ENCODE data around the gene STIP1.
"Not testable (repeated sequence)": the region's sequence is repeated elsewhere in the genome, so short reads cannot be mapped to it uniquely, and the experiment has no call there.

STIP1 gene

DNA sequence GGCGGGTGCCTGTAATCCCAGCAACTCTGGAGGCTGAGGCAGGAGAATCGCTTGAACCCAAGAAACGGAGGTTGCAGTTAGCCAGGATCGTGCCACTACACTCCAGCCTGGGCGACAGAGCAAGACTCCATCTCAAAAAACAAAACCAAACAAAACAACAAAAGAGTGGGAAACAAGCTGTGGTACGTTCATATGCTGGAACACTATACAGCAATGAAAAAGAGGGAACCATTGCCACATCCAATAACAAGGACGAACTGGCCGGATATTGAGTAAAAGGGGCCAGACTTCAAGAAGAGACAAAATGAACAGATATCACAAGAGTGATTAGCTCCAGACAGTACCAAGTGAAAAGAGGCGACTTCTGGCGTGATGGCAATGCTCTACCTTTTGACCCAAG, 24.9 kb upstream of the STIP1 start:
- no peak for DNase-seq

GRCh38 chr11:64162769-64163168, 23.2 kb upstream of the STIP1 start:
- not testable (repeated sequence) for DNase-seq

GRCh38 chr11:64163951-64164350, 22.0 kb upstream of the STIP1 start:
- no peak for DNase-seq

GRCh38 chr11:64164392-64165312, 21.3 kb upstream of the STIP1 start:
- no peak for DNase-seq

GRCh38 chr11:64165481-64165841, 20.5 kb upstream of the STIP1 start:
- DNase-seq: peak in 1 of 3 experiments; percentile 70

GRCh38 chr11:64165842-64166635, 19.9 kb upstream of the STIP1 start, which contains the start of gene MACROD1:
TSS of gene MACROD1 (minus strand) at chr11:64166113. CDS start at chr11:64165994, 119 bp downstream.
- DNase-seq: peak; percentile 84 to 97 (median 94)

DNA sequence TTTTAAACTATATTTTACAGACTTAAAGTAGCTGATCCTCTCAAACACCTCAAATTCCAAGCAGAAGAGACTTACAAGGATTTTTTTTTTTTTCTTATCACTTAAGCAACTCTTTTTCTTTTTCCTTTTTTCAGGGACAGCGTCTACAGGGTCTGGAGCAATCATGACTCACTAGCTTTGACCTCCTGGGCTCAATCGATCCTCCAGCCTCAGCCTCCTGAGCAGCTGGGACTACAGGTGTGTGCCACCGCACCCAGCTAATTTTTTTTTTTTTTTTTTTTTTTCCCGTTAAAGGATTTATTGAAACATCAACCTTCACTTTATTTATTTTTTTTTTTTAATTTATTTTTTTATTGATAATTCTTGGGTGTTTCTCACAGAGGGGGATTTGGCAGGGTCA, 15.6 kb upstream of the STIP1 start:
- DNase-seq: no peak

DNA sequence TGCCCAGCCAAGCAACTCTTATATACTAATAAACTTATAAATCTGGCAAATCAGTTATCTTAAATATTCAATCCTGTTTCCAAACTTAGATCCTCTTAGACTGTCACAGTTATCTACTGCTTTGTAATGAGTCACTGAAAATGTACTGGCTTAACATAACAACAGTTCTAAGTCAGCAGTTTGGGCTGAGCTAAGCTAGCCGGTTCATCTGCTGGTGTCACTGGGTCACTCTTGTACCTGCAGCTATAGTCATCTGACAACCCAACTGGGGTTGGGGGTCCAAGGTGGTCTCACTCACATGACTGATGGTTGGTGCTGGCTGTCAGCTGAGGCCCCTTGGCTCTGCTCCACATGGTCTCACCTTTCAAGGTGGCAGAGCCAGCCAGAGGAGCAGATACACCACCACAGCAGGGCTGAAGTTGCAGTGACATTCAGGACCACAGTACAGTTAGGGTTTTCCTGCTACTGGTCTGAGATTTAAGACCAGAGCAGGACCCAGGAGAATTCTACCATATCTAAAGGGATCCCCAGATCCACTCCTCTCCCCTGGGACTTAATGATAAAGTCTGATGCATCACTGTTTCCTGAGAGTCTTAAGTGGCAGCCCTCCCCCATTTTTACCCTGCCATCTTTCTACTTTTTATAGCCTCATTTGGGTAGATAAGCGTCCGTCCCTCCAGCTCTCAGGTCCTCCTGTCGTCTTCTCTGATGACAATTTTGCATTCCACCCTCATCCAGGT, 12.2 kb upstream of the STIP1 start:
- no peak for DNase-seq

DNA sequence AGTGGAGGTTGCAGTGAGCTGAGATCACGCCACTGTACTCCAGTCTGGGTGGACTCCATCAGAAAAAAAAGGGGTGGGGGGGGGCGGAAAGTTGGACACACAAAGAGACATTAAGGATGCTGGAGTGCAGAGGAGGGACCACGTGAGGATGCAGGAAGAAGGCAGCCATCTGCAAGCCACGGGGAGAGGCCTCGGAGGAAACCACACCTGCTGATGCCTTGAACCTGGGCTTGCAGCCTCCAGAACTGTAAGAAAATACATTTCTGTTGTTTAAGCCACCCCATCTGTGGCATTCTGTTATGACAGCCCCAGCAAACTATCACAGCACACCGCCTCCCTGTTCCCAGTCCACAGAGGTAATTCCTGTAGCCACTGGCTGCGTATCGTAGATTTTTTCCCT, 9.2 kb upstream of the STIP1 start:
- DNase-seq: no peak

DNA sequence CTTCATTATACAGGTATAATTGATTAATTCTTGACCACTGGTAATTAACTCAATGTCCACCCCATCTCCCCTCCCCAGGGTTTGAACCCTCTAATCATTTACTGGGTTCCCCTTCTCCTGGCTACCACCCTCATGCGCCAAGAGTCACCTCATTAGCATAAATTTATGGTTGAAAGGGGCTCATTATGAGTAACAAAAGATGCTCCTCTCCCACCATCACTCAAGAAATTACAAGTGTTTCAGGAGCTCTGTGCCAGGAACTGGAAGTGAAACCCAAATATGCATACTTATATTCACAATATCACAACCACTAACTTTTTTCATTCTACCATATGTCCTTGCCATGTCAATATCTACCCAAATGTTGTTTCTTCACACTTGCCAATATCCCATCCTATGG, 7.8 kb upstream of the STIP1 start:
- no peak for DNase-seq

DNA sequence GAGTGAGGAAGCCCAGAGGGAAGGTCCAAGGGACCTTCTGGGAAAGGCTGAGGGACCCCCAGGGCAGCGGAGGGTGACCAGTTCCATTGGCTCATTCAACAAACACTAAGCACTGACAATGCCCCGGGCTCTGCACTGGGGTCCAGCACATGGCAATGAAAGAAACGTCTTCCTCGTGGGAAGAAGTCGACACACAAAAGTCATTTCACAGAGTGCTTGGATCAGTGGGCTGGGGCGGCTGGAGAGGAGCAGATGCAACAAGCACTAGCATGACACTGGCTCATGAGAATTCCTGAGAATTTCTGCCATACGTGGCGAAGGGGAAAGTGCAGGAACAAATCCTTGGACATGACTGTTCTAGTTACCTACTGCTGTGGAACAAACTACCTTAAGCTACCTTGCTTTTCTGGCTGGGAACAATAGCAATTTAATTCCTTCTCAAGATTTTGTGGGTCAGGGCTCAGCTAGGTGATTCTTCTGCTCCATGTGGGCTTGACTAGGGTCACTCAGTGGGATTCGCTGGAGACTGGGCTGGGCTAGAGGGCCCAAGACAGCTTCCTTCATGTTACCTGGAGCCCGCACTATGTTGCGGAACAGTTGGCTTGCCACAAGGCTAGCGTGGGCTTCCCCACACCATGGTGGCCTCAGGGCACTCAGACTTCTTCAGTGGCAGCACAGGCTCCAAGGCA, 6.9 kb upstream of the STIP1 start:
- no peak for DNase-seq

DNA sequence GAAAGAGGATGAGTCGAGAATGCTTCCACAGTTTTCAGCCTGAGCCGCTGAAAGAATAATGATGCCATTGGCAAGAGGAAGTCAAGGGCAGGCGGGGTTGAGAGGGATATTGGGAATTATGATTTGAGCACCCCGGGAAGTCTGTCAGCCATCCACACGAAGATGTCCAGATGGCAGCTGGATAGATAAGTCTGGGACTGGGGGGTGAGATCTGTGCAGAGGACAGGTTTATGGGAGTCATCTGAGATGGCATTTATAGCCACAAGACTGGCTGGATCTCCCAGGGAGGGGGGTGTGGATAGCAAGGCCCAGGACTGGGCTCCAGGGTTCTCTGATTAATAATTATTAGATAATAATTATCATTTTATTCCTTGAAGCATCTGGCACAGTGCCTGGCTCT, 5.1 kb upstream of the STIP1 start:
- DNase-seq: no peak

DNA sequence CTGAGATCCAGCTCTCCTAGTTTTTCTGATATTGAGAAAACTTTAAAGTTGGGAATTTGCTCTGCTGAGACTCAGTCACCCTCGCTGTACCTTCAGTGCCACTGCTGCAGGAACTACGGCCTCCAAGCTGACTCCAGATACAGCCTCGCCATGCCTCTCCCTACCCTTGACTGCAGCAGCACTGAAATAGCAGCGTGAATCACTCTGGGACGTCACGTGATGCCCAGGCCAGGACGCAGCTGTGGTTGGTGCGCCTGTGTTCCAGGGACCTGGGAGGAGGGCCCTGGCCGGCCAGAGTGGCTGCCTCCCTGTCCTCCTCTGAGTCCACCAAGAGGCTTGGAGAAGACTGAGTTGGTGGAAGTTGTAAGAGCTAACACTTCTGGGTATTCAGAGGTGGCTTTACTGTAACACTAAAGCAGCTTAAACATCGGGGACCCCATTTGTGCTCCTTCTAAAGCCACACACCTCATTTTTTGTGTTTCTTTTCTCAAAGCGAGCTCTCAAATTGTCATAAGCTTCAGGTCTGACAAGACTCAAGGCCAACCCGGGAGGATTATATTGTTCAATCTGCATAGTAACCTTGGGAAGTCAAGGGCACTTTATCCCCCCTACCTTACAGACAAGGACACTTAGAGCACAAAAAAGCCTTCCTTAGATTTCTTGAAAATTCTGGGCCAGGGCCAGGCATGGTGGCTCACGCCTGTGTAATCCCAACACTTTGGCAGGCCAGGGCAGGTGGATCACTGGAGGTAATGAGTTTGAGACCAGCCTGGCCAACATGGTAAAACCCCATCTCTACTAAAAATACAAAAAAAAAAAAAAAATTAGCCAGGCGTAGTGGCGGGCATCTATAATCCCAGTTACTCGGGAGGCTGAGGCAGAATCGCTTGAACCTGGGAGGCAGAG, 4.2 kb upstream of the STIP1 start:
- DNase-seq: peak; percentile 59 to 75 (median 70)

DNA sequence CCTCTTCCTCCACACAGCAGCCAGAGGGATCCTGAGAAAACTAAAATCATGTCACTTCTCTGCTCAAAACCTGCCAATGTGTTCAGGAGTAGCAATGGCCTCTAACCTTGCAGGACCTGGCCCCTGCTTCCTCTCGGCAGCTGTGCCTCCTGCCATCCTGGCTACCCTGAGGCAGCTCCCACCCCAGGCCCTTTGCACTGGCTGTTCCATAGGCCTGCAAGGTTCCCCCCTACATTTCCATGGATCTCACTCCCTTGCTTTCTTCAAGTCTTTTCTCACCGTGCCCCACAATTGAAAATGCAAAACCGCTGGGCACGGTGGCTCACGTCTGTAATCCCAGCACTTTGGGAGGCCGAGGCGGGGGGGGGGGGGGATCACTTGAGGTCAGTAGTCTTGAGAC, 2.1 kb upstream of the STIP1 start:
- DNase-seq: no peak

- peak; percentile 71 to 96 (median 95) for DNase-seq
Observed at GRCh38 chr11:64185175-64185692, 737 bp upstream of the STIP1 start.

- DNase-seq: peak in 1 of 3 experiments; percentile 59
Observed at GRCh38 chr11:64186492-64187165, 658 bp downstream of the STIP1 start.

- no peak for DNase-seq
Observed at GRCh38 chr11:64192434-64192833, 6.5 kb downstream of the STIP1 start.

DNA sequence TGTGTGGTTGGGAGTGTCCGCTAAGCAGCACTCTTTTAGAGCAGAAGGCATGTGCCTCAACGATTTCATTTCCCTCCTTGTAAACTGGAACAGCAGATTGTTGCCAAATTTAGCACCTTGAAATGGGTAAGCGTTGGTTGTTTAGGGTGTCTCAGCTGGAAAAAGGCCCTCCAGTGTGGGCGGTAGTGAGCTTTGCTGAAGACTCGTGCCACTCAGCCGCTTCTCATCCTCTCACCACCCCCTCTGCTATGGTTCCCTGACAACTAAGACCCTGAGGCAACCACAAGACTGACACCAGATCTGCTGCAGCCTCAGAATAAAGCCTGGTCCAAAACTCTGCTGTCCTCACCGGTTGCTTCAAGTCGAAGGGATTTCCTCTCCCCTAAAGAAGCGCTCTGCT, 10.7 kb downstream of the STIP1 start:
- no peak for DNase-seq

DNA sequence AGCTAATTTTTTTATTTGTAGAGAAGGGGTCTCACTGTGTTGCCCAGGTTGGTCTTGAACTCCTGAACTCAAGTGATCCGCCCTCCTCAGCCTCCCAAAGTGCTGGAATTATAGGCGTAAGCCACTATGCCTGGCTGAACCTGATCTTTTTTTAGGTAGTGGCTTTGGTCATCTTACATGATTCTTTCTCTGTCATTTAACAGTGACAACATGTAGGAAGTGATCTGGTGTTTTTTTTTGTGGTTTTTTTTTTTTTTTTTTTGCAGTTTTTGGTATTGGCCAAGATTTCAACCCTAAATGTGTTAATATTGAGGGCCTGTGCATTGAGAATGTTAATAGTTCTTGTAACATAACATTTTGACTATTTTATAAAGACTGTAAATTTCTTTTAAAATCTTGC, 12.5 kb downstream of the STIP1 start:
- DNase-seq: no peak

DNA sequence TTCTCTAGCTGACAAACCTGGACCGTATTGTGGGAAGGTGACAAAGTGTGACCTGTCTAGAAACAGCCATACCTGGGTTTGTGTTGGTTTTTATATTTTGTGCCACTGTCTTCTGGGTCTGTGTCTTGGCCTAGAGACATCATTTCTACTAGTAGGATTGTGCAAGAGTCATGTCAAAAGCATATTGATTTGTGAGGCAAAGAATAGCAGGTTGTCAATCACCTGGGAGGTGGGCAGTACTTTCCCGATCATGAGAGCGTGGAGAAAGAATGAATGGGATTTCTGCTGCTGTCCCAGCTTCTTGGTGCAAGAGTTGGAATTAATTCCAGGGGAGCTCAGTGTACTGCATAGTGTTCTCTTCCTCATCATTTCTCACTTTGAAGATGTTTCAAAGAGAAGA, 15.6 kb downstream of the STIP1 start:
- DNase-seq: no peak

DNA sequence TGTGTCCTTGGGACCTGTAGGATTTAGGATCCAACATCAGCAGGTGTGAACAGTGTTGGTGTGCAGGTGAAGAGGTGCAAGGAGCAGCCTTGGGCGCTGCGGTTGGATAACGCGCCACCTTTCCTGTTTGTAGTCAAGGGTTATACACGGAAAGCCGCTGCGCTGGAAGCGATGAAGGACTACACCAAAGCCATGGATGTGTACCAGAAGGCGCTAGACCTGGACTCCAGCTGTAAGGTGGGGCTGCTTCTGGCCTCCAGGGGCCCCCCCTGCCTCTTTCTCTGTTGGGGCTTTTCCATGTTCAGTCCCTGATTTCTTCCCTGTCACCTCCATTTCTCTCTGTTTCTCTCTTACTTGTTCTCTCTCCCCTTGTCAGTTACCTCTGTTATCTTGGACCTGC, 17.0 kb downstream of the STIP1 start:
- DNase-seq: no peak
